NCI-H1694 (cell line): ENCODE results near the gene GNA12.
"Not testable (repeated sequence)": the region's sequence is repeated elsewhere in the genome, so short reads cannot be mapped to it uniquely, and the experiment has no call there.

Source experiments
- DNase-seq: peaks from one replicate; lab custom pipeline; 2025; lab: John Stamatoyannopoulos, UW

The GNA12 gene

GRCh38 chr7:2751086-2751485 is 93.0 kb downstream of the GNA12 start:
- no peak for DNase-seq

- DNase-seq, result no peak
Observed at GRCh38 chr7:2750004-2750407, 94.1 kb downstream of the GNA12 start.

DNA sequence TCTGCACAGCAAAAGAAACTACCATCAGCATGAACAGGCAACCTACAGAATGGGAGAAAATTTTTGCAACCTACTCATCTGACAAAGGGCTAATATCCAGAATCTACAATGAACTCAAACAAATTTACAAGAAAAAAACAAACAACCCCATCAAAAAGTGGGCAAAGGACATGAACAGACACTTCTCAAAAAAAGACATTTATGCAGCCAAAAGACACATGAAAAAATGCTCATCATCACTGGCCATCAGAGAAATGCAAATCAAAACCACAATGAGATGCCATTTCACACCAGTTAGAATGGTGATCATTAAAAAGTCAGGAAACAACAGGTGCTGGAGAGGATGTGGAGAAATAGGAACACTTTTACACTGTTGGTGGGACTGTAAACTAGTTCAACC is 95.4 kb downstream of the GNA12 start:
- DNase-seq, result not testable (repeated sequence)

DNA sequence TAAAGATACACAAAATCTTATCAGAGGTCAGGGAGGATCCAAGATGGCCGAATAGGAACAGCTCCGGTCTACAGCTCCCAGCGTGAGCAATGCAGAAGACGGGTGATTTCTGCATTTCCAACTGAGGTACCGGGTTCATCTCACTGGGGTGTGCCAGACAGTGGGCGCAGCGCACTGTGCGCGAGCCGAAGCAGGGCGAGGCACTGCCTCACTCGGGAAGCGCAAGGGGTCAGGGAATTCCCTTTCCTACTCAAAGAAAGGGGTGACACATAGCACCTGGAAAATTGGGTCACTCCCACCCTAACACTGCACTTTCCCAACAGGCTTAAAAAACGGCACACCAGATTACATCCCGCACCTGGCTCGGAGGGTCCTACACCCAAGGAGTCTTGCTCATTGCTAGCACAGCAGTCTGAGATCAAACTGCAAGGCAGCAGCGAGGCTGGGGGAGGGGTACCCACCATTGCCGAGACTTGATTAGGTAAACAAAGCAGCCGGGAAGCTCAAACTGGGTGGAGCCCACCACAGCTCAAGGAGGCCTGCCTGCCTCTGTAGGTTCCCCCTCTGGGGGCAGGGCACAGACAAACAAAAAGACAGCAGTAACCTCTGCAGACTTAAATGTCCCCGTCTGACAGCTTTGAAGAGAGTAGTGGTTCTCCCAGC is 100.5 kb downstream of the GNA12 start:
- DNase-seq, result not testable (repeated sequence)

- DNase-seq, result no peak
Observed at GRCh38 chr7:2738766-2739549, 105.2 kb downstream of the GNA12 start.

- DNase-seq, result peak; percentile 74
Observed at GRCh38 chr7:2737771-2738540, 106.2 kb downstream of the GNA12 start.

DNA sequence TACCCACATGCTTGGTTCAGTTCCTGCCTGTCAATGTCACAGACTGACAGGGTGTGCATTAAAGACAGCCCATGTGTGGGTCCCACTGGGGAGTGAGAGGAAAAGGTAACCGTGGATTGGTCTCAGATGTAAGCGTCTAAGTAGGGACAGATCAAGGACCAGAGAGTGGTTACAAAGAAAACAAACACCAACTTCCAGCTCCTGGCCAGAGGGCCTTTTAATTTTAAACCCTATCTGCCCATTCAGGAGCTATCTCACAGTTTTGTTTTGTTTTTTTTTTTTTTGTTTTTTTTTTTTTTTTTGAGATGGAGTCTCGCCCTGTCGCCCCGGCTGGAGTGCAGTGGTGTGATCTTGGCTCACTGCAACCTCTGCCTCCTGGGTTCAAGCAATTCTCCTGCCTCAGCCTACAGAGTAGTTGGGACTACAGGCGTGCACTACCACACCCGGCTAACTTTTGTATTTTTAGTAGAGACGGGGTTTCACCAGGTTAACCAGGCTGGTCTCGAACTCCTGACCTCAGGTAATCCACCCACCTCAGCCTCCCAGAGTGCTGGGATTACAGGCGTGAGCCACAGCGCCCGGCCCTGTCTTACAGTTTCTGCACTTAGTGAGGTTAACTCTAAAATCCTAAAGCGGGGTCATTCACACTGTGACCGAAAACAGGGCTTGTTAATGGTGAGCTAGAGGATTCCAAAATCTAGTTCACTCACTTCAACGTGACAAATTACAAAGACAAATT is 106.9 kb downstream of the GNA12 start:
- not testable (repeated sequence) for DNase-seq

DNA sequence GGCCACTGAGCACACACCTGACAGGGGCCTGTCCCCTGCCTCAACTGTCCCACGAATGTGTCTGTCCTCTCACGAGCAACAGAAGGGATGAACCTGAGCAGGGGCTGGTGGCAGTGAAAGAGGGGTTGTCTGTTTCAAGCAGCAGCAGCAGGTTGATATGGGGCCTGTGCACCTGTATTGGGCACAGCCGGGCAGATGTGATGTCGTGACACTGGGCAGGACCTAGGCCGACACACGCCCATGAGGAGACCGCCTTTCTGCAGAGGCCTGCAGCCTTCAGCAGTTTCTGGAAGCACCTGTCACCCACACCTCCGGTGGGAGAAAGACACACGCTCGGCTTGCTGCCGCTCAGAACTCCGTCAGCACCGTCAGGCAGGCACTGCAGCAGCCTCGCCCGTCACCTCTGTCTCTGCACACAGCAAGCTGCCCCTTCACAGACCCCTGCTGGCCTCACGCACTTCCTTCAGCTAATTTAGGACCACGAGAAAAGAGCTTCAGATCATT is 107.6 kb downstream of the GNA12 start:
- no peak for DNase-seq

DNA sequence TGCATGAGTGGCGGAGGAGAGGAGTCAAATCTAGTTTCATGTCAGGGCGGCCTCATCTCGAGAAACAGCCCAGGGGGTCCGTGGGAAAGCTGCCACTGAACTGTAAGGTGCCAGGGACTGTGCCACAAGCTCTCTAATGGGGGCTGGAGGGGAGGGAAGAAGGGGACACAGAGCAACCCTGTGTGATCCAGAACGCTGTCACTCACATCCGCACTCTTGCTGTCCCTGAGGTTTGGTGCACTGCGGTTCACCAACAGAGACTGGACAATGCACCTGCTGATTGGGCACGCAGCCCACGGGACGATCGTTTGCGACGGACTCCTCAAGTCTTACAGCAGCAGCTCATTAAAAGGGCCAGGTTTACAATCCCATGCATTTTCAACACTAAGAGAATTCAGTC is 108.4 kb downstream of the GNA12 start:
- DNase-seq, result no peak

GRCh38 chr7:2734751-2735571 is 109.1 kb downstream of the GNA12 start:
- DNase-seq, result no peak

DNA sequence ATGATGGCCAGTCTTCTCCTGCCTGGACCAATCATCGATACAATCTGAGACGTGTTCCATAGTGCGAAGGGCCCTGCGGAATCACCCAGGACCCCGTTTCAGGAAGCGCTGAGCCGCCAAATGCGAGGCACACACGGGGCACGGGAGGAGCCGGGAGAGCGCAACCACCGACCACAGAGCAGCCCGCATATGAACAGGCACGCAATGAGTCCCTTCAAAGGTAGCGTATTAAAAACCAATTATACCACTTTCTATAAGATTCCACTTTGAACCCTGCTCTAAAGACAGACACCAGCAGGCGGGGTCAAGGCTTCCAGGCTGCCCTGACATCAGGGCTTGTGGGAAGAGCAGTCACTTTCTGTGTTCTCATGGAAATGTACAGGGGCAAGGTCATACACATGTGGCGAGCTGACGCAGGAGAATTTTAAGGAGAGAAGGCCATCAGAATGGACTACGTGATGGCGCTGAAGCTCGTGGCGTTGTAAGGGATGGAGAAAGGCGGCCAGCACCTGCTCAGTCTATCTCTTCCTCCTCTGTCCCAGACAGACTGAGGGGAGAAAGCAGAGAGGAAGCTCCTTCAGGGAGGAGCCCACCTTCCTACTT is 109.9 kb downstream of the GNA12 start:
- DNase-seq, result no peak

GRCh38 chr7:2732959-2733584 is 111.0 kb downstream of the GNA12 start:
- no peak for DNase-seq

- DNase-seq, result no peak
Observed at GRCh38 chr7:2732388-2732787, 111.7 kb downstream of the GNA12 start.

DNA sequence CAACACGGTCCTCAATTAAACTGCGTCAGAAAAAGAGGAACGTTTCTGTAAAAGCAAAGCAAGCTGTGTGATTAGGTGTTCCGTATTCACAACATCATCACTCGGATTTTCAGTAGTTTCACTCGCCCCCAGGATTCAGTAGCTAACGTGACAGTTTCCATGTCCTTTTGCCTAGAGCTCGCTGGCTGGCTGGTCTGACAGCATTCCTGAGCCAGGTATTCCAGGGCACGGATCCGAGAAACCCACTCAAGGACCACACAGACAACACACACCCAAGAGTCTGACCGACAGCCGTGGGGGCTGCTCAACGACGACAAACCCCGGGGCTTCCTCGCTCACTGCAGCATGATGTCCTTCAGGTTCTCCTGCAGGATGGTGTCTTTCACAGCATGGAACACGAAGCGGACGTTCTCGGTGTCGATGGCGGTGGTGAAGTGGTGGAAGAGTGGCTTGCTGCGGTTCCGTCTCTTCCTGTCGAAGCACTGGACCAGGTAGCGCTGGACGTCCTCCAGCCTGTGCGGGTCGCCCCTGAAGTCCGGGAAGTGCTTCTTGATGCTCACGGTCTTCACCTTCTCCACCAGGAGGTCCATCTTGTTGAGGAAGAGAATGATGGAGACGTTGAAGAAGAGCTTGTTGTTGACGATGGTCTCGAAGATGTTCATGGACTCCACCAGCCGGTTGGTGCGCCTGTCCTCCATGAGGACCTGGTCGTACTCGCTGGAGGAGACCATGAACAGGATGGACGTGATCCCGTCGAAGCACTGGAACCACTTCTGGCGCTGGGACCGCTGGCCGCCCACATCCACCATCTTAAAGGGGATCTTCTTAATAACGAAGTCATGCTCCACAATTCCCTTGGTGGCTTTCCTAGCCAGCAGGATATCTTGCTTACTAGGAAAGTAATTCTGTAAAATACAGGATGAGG is 113.0 kb downstream of the GNA12 start:
- no peak for DNase-seq

- DNase-seq, result no peak
Observed at GRCh38 chr7:2729893-2730716, 114.0 kb downstream of the GNA12 start.

DNA sequence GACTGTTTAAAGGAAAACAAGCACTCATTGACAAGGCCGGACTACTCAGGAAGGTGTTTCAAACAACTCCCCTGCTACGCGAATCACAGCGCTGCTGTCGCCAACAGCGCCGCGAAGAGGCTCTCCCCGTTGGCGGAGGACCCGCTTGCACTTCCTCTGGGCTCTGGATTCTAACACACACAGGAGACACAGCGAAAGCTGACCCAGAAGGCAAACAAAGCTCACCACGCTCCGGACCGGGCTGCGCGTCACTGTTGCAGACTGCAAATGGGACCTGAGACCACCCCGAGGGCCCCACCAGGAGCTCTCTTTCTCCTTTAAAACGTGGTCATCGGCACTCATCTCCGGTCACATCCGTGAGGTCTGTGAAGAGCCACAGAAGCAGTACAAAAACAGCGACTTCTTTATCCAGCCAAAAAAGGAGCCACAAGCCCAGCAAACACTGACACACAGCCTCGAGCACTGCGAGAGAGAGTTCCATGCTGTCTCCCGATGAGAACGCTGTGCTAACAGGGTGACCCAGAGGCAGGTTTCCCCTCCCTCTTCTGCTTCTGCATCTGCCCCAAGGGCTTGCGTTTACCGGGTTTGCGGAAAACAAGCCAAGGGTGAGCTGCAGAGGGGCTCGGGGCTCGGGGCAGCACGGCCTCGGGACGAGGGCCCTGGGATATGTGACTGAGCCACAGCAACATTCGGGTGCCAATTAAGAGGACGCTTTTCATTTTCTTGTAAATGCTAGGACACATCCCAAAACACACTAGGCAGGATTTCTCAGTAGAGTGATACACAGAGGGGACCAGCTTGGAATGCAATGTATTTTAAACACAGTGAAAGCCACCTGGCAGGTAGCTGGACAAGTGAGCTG is 114.8 kb downstream of the GNA12 start:
- no peak for DNase-seq
